Measurements from ENCODE around the gene MGAT4B.

DNA sequence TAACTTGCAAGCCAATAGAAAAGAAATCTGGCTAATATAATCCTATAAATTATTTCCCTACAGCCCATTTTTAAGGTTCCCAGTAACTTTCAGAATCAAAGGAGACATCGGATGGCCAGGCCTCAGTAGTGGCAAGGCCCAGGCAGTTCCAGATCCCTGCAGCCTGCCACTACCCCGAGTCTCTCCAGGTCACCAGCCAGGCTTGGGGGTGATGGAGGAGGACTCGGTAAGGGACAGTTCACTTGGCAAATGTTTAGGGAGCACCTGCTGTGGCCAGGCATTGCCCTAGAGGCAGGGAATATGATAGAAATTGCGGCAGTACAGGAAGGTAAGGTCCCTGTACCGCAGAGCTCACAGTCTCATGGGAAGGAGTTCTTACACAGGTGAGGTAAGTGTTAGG lies 28.1 kb downstream of the MGAT4B start:
- TF ChIP-seq TAF1 (IDR thresholded peaks at IDR 0.05; ENCODE audit: low read depth, low read length), result no peak
- TF ChIP-seq POLR2A (IDR thresholded peaks at IDR 0.05; ENCODE audit: low read depth, low read length), result no peak
- no peak for TF ChIP-seq POLR2AphosphoS5 (IDR thresholded peaks at IDR 0.05; ENCODE audit: low read depth, low read length)

Measured in GM12891 (cell line).